ENCODE results near the gene ADCY3. TPM values are rescaled to one million over a fixed set of nuclear protein-coding genes. Genes with fewer than 3 reads are reported as not detected.

ADCY3 gene
- total and polyA plus RNA-seq, 12 donors, result 5.3 to 50.8 (median 13.1) TPM

DNA sequence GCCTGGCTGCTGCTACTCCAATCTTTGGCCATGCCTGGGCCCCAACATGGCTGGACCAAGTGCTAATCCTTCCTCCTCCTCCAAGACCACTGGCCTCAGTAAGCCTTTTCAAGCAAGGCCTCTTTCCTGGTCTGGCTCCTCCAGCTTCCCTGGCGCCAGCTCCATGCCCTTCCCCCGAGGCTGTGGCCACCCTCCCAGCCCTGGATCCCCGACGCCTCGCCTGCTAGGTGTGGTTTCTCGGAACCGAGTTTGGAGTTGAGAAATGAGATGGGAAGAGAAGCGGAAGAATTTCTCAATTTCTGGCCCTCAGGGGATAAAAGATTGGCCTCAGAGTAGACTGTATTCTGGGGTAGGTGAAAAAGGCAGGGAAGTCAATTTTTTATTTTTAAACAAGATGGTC lies 46.4 kb downstream of the ADCY3 start:
- WGBS, 2 donors, result 79 to 80% methylated on average over 8 of the region's 8 CpGs
- no peaks in the 10 kb centered on the region for H3K27me3 ChIP-seq
- peaks cover 0 to 63% (median 17%) of the 10 kb centered on the region in 9 donors for H3K4me1 ChIP-seq
- intact Hi-C loops (cut with DNase I), result no loop called here
- ATAC-seq (peak in 5 of 8 donors; percentile 8 to 67 (median 34)), DNase-seq (peak in 1 of 2 donors; percentile 49)
- no peak for TF ChIP-seq CTCF (IDR thresholded peaks at IDR 0.05)
- no peaks in the 10 kb centered on the region for H3K9me3 ChIP-seq
- peak overlapping the region in 9 of 10 donors; percentile 15 to 82 (median 62) for H3K27ac ChIP-seq
- H3K36me3 ChIP-seq, result peaks cover 0 to 6% (median 0%) of the 10 kb centered on the region in 9 donors
- no peak overlapping the region for H3K4me3 ChIP-seq

DNA sequence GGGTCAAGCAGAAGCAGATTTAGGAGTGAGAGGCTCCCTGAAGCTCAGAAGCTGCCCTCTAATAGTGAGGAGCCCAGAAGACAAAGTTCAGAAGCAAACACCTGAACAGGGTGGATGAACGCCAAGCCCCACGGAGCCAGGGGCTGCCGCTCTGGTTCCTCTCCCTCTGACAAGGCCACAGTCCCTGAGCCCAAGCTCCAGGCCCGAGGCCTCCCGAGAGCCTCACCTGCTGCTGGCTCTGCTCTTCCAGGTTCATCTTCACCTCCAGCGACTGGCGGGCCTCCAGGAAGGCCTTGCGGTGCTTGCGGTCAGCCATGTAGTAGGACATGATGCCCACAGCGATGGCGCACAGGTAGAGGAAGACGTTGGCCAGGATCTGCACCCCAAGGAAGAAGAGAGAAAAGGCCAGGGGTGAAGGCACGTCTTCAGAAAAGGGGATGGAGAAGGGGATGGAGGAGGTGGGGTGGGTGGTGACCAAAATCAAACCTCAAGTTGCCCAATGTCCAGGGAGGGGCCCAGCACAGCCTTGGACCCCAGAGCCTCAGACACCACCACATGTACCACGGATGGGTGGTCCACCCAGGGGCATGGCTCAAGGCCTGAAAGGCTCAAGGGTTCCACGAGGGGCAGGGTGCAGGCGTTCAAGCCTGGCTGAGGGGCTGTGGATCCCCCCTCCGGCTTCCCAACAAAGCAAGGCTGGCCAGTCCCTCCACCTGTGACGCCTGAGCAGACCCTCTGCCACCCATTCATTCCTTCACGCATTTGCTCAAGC lies 47.5 kb downstream of the ADCY3 start:
- TF ChIP-seq CTCF (IDR thresholded peaks at IDR 0.05), result no peak
- WGBS, 2 donors, result 97 to 98% methylated on average over 19 of the region's 19 CpGs
- H3K4me1 ChIP-seq, result peaks cover 0 to 54% (median 17%) of the 10 kb centered on the region in 9 donors
- no peaks in the 10 kb centered on the region for H3K9me3 ChIP-seq
- H3K36me3 ChIP-seq, result peaks cover 0 to 6% (median 0%) of the 10 kb centered on the region in 9 donors
- DNase-seq, result no peak
- peak overlapping the region in 9 of 10 donors; percentile 11 to 82 (median 64) for H3K27ac ChIP-seq
- no peak for ATAC-seq
- H3K27me3 ChIP-seq, result no peaks in the 10 kb centered on the region
- H3K4me3 ChIP-seq, result no peak overlapping the region
- intact Hi-C loops (cut with DNase I), result no loop called here

DNA sequence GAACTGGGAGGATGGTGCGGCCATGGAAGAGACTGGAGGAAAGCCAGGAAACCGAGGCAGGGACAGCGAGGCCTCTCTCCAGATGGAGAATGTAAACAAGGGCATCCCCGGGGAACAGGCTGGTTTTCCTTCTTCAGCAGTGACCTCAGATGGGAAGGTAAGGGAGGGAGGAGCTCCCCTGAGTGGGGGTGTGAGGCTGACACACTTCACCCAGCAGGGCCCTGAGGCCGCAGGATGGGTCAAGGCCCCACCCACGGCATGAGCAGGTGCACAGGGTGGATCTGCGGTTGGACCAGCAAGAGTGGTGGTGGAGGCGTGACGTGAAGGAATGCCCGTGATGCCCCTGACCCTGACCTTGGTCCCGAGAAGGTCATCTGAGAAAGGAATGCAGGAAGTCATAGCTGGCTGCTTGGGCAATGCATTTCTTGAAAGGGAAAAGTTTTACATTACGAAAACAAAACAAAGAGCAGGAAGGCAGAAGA lies 48.1 kb downstream of the ADCY3 start:
- 57 to 61% methylated on average over 12 of the region's 12 CpGs for WGBS, 2 donors
- DNase-seq (peak in 1 of 2 donors; percentile 55), ATAC-seq (peak in 7 of 8 donors; percentile 7 to 75 (median 36))
- Histone ChIP-seq H3K27me3 (no peaks in the 10 kb centered on the region), H3K4me1 (peaks cover 0 to 54% (median 17%) of the 10 kb centered on the region in 9 donors), H3K27ac (peak overlapping the region in 8 of 10 donors; percentile 44 to 82 (median 66)), H3K36me3 (peaks cover 0 to 6% (median 0%) of the 10 kb centered on the region in 9 donors), H3K4me3 (no peak overlapping the region), H3K9me3 (no peaks in the 10 kb centered on the region)
- intact Hi-C loops (cut with DNase I), result no loop called here
- no peak for TF ChIP-seq CTCF (IDR thresholded peaks at IDR 0.05)

- H3K36me3 ChIP-seq, result peaks cover 0 to 6% (median 0%) of the 10 kb centered on the region in 9 donors
- TF ChIP-seq CTCF (IDR thresholded peaks at IDR 0.05), result no peak
- H3K27me3 ChIP-seq, result no peaks in the 10 kb centered on the region
- DNase-seq (no peak), ATAC-seq (no peak)
- no peak overlapping the region for H3K4me3 ChIP-seq
- peak overlapping the region; percentile 28 to 82 (median 61) for H3K27ac ChIP-seq
- no peaks in the 10 kb centered on the region for H3K9me3 ChIP-seq
- intact Hi-C loops (cut with DNase I), result no loop called here
- H3K4me1 ChIP-seq, result peaks cover 0 to 50% (median 17%) of the 10 kb centered on the region in 9 donors
- WGBS, 2 donors, result 81 to 83% methylated on average over 16 of the region's 16 CpGs
Observed at GRCh38 chr2:24870891-24871705, 48.9 kb downstream of the ADCY3 start.

All from heart right ventricle (tissue), 16 donors.